ENCODE data around the gene NOMO2. TPM values are rescaled to one million over a fixed set of nuclear protein-coding genes. Genes with fewer than 3 reads are reported as not detected.
"Not testable (repeated sequence)": the region's sequence is repeated elsewhere in the genome, so short reads cannot be mapped to it uniquely, and the experiment has no call there.

The NOMO2 gene
- total and polyA plus RNA-seq, 10 of the 15 experiments (the other 5 are each of a cell fraction or from before 2014, with no cell fraction given): 30.2 to 110 (median 73.2) TPM

GRCh38 chr16:18401159-18401558 is 160.7 kb downstream of the NOMO2 start:
- BruUV-seq (replicated peaks): TSS peak; percentile 88
- RAD21 ChIA-PET (ENCODE audit: unreplicated experiment); H4K20me1 ChIP-seq (ENCODE audit: control insufficient read depth, insufficient read depth); H3K9ac ChIP-seq (ENCODE audit: control insufficient read depth, insufficient read depth, low read length); H3K27me3 ChIP-seq (replicated peaks in 1 of 2; ENCODE audit: control insufficient read depth in 2 of 2, insufficient read depth in 2 of 2, low read length in 1 of 2); FAIRE-seq; in situ Hi-C loops (cut with MboI); ATAC-seq; H3K27ac ChIP-seq (ENCODE audit: control insufficient read depth, insufficient read depth); H3K4me1 ChIP-seq (ENCODE audit: control insufficient read depth, insufficient read depth, low read length); H3K79me2 ChIP-seq (ENCODE audit: control insufficient read depth, insufficient read depth, low read length); H3K4me2 ChIP-seq (ENCODE audit: control insufficient read depth, insufficient read depth); H3K9me3 ChIP-seq (replicated peaks; ENCODE audit: control insufficient read depth, insufficient read depth, low read length); SMC1A ChIA-PET (ENCODE audit: uncharacterized antibody, unreplicated experiment); H3K36me3 ChIP-seq (ENCODE audit: control insufficient read depth in 2 of 2, insufficient read depth in 2 of 2, low read length in 1 of 2); POLR2A ChIA-PET; H2AFZ ChIP-seq (ENCODE audit: control insufficient read depth, low read depth, low read length); intact Hi-C loops (cut with micrococcal nuclease; ENCODE audit: unreplicated experiment); H3K4me3 ChIP-seq; CTCF ChIA-PET; DNase-seq (ENCODE audit: low read depth, low spot score): not testable (repeated sequence)
- whole genome bisulfite sequencing (ENCODE audit: insufficient coverage, insufficient replicate concordance, low lambda C conversion rate, missing lambda C conversion rate): under 1% methylated on average over 14 of the region's 38 CpGs

- H3K9ac ChIP-seq (ENCODE audit: control insufficient read depth, insufficient read depth, low read length); H3K9me3 ChIP-seq (replicated peaks; ENCODE audit: control insufficient read depth, insufficient read depth, low read length); intact Hi-C loops (cut with micrococcal nuclease; ENCODE audit: unreplicated experiment); RAD21 ChIA-PET (ENCODE audit: unreplicated experiment); BruUV-seq (replicated peaks); DNase-seq (ENCODE audit: low read depth, low spot score); H3K4me2 ChIP-seq (ENCODE audit: control insufficient read depth, insufficient read depth); ATAC-seq; POLR2A ChIA-PET; FAIRE-seq; H3K4me1 ChIP-seq (ENCODE audit: control insufficient read depth, insufficient read depth, low read length); CTCF ChIA-PET; H2AFZ ChIP-seq (ENCODE audit: control insufficient read depth, low read depth, low read length); H3K4me3 ChIP-seq; SMC1A ChIA-PET (ENCODE audit: uncharacterized antibody, unreplicated experiment); H4K20me1 ChIP-seq (ENCODE audit: control insufficient read depth, insufficient read depth); H3K79me2 ChIP-seq (ENCODE audit: control insufficient read depth, insufficient read depth, low read length); H3K27ac ChIP-seq (ENCODE audit: control insufficient read depth, insufficient read depth); H3K27me3 ChIP-seq (replicated peaks in 1 of 2; ENCODE audit: control insufficient read depth in 2 of 2, insufficient read depth in 2 of 2, low read length in 1 of 2); in situ Hi-C loops (cut with MboI); H3K36me3 ChIP-seq (ENCODE audit: control insufficient read depth in 2 of 2, insufficient read depth in 2 of 2, low read length in 1 of 2): not testable (repeated sequence)
- no CpG with 5 or more reads among the region's 31 CpGs for WGBS (ENCODE audit: insufficient coverage, insufficient replicate concordance, low lambda C conversion rate, missing lambda C conversion rate)
Observed at GRCh38 chr16:18394363-18394762, 167.5 kb downstream of the NOMO2 start.

GRCh38 chr16:18387767-18388166 is 174.1 kb downstream of the NOMO2 start:
- POLR2A ChIA-PET; H3K36me3 ChIP-seq (ENCODE audit: control insufficient read depth in 2 of 2, insufficient read depth in 2 of 2, low read length in 1 of 2); BruUV-seq (replicated peaks); ATAC-seq; H2AFZ ChIP-seq (ENCODE audit: control insufficient read depth, low read depth, low read length); H3K27ac ChIP-seq (ENCODE audit: control insufficient read depth, insufficient read depth); RAD21 ChIA-PET (ENCODE audit: unreplicated experiment); H3K79me2 ChIP-seq (ENCODE audit: control insufficient read depth, insufficient read depth, low read length); H3K4me2 ChIP-seq (ENCODE audit: control insufficient read depth, insufficient read depth); H3K9ac ChIP-seq (ENCODE audit: control insufficient read depth, insufficient read depth, low read length); H3K9me3 ChIP-seq (replicated peaks; ENCODE audit: control insufficient read depth, insufficient read depth, low read length); H3K4me3 ChIP-seq; H3K4me1 ChIP-seq (ENCODE audit: control insufficient read depth, insufficient read depth, low read length); H3K27me3 ChIP-seq (replicated peaks in 1 of 2; ENCODE audit: control insufficient read depth in 2 of 2, insufficient read depth in 2 of 2, low read length in 1 of 2); CTCF ChIA-PET; in situ Hi-C loops (cut with MboI); H4K20me1 ChIP-seq (ENCODE audit: control insufficient read depth, insufficient read depth); SMC1A ChIA-PET (ENCODE audit: uncharacterized antibody, unreplicated experiment); FAIRE-seq; DNase-seq (ENCODE audit: low read depth, low spot score); intact Hi-C loops (cut with micrococcal nuclease; ENCODE audit: unreplicated experiment): not testable (repeated sequence)
- no CpG with 5 or more reads among the region's 43 CpGs for WGBS (ENCODE audit: insufficient coverage, insufficient replicate concordance, low lambda C conversion rate, missing lambda C conversion rate)

Measured in GM12878 (cell line).